NCI-H748 (cell line): ENCODE data around the gene SLC9A6.
"Not testable (repeated sequence)": the region's sequence is repeated elsewhere in the genome, so short reads cannot be mapped to it uniquely, and the experiment has no call there.

Source experiments
- DNase-seq: peaks from one replicate; lab custom pipeline; 2025; ENCODE audit not compliant: unreplicated experiment; lab: John Stamatoyannopoulos, UW

Gene SLC9A6

GRCh38 chrX:136061286-136061685 is 76.1 kb downstream of the SLC9A6 start:
- DNase-seq: no peak

DNA sequence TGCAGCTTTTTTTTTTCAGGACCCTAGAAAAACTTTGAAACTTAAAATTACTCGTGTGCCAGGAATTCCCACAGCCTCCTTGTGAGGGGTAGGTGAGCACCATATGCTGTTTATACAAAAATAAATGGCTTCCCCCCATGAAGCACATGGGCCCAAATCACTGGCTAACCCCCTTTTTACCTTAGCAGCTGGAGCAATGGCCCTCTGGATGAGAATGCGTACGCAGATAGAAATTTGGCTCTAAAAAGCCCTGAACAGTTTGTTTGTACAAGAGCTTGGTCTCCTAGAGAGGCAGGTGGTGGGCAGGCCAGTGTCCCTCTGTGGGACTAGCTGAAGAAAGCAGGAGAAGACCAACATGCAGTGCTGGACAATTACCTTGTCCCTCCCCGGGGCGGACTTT is 76.5 kb downstream of the SLC9A6 start:
- no peak for DNase-seq

DNA sequence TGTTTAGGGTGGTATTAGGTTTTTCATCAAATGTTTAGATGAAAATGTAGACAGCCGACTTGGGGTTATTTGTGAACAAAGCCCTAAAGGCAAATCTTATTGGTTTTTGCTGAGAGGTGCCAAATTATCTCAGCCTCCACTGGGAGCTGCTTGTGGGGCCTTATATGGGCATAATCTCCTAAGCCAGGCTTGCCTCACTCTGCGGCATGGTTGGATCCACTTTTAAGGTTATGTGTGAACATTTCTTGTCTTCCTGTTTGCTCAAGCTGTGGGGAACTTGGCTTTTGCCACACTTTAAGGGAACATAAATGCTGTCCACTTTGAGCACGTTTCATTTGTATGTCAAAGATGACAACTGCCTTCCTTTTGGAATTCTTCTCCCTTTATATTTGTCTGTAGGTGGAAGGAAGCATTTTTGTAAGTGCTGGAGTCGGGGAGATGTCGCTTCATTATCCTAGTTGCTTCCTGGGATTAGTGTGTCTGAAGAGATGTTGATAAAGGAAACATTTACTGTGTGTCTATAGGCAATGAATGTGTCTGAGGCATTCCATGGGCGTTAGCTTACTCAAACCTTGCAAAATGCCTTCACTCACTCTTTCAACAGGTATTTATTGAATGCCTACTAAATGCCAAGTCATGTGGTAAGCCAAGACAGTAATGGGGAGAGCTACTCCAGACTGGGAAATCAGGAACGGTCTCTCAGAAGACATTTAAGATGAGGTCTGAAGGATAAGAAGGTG is 78.3 kb downstream of the SLC9A6 start:
- no peak for DNase-seq

DNA sequence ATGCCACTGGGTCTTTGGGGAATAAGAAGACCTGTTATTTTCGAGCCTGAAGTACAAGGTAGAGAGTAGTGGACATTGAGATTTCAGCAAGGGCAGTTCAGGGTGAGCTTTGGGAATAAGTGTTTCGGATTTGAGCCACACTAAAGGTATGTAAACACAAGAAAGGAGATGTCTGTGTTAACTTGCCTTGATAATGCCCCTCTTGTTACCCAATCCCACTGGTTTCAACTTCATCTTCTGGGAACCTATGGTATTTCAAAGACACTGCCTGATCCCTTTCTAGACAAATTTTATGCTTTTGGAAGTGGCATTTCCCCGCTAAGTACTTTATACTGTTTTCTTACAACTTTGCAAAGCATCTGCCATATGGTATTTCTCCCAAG is 79.4 kb downstream of the SLC9A6 start:
- DNase-seq: no peak

DNA sequence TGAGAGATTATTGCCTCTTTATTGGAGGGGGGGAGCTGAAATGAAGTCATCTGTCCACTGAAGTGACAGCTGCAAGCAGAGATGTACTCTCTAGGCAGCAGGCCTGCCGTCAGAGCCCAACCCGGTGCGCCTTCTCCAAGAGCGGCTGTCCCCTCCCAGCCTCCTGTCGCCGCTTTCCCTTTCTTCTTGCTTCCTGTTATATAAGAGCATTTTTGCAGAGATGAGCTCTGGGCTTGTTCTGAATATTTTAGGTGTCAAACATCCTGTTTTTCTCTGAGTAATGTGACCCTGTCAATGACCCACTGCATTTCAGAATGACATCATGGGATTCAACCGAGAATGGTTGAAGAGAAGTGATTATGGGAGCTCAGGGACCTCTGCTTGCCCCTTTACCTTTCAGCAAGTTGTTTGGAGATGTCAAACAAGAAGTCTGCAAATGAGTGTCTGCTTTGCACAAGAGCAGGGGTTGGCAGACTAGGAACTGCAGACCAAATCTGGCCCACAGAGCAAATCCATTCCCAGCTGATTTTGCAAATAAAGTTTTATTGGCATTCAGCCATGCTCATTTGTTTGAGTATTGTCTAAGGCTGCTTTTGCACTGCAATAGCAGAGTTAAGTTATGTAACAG is 79.9 kb downstream of the SLC9A6 start:
- DNase-seq: peak; percentile 12

DNA sequence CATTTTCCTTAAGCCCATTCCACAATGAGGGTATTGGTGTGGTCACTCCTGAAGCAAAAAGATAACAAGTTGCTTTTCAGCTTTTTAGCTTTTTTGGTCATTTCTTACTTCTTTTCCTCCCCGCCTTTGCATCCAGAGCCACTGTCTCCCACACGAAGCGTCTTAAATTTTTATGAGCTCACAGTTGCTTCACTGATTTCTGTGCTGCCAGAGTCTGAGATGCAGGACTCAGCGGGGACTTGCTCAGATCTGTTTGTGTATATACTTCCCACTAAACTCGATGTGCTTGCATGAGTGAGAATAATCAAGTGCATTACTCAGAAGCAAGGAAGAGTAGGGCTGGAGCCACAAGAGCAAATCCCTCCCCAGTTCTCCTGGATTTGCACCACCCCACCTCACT is 81.9 kb downstream of the SLC9A6 start:
- DNase-seq: no peak

- DNase-seq: no peak
These were observed 82.7 kb downstream of the SLC9A6 start for GRCh38 chrX:136067966-136068365.

DNA sequence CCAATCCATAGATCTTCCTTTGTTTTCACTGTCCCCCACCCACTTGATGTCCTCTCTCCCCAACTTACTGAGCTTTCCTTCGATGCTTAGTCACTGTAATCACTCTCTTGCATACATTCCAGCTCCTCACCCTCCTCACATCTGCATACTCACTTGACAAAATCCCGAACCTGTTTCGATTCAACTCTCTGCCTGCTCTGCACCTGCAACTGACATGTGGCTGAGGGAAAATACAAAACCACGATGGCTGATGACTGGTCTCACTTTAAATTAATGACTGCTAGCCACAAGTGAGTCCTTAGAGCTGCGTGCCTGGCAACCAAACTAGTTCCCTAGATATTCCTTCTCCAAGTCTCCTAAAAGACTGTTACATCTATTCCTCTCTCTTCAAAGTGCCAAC is 91.7 kb downstream of the SLC9A6 start:
- DNase-seq: no peak

- DNase-seq: no peak
These were observed 95.5 kb downstream of the SLC9A6 start for GRCh38 chrX:136080766-136081165.

GRCh38 chrX:136086521-136086920 is 101.3 kb downstream of the SLC9A6 start:
- no peak for DNase-seq

DNA sequence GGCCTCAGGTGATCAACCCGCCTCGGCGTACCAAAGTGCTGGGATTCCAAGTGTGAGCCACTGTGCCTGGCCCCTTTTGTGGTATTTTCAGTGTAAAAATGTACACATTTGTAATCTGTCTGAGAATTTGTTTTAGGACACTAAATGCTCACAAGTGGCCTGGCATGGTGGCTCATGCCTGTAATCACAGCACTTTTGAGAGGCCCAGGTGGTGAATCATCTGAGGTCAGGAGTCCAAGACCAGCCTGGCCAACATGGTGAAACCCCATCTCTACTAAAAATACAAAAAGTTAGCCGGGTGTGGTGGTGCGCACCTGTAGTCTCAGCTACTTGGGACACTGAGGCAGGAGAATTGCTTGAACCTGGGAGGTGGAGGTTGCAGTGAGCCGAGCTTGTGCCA is 106.7 kb downstream of the SLC9A6 start:
- not testable (repeated sequence) for DNase-seq

- DNase-seq: no peak
These were observed 109.7 kb downstream of the SLC9A6 start for GRCh38 chrX:136094962-136095361.
